Astrocyte (in vitro differentiated cells and primary cell): ENCODE results near the gene DCAF4. TPM values are rescaled to one million over a fixed set of nuclear protein-coding genes. Genes with fewer than 3 reads are reported as not detected.

Source experiments
- DNase-seq: peaks from one replicate; pipeline ENCODE4 v3.0.0-alpha.2; 2010; ENCODE audit warnings: low read depth
- FAIRE-seq: peaks from 2 replicates; lab custom pipeline; 2011; peaks lifted over from hg19 to GRCh38; lab: Jason Lieb, UNC
- H2AFZ ChIP-seq: 2 replicates; pipeline ENCODE4 v1.6.0; 2012; ENCODE audit warnings: low read depth, low read length, inconsistent platforms
- H3K27ac ChIP-seq: 2 replicates; pipeline ENCODE4 v1.5.1; 2011; ENCODE audit warnings: low read depth, low read length, inconsistent platforms
- H3K27me3 ChIP-seq: 2 replicates; pipeline ENCODE4 v1.6.0; 2011; ENCODE audit warnings: low read length, inconsistent platforms; ENCODE audit not compliant: insufficient read depth
- H3K36me3 ChIP-seq: 2 replicates; pipeline ENCODE4 v1.5.1; 2011; ENCODE audit warnings: low read length, inconsistent platforms; ENCODE audit not compliant: insufficient read depth
- H3K4me1 ChIP-seq: 2 replicates; pipeline ENCODE4 v1.5.1; 2011; ENCODE audit warnings: low read length, inconsistent platforms; ENCODE audit not compliant: insufficient read depth
- H3K4me2 ChIP-seq: 2 replicates; pipeline ENCODE4 v1.6.0; 2012; ENCODE audit warnings: low read length, inconsistent platforms
- H3K4me3 ChIP-seq: 2 replicates; pipeline ENCODE4 v1.5.1; 2011; ENCODE audit warnings: low read depth, mild to moderate bottlenecking, low read length, inconsistent platforms; ENCODE audit not compliant: insufficient read depth
- H3K79me2 ChIP-seq: 2 replicates; pipeline ENCODE4 v1.6.0; 2012; ENCODE audit warnings: mild to moderate bottlenecking, low read length, inconsistent platforms; ENCODE audit not compliant: insufficient read depth
- H3K9ac ChIP-seq: 2 replicates; pipeline ENCODE4 v1.6.0; 2012; ENCODE audit warnings: mild to moderate bottlenecking, low read length, inconsistent platforms
- H3K9me3 ChIP-seq: 2 replicates; pipeline ENCODE4 v1.5.1; 2012; ENCODE audit warnings: low read depth, mild to moderate bottlenecking, low read length, inconsistent platforms; ENCODE audit not compliant: insufficient read depth
- H4K20me1 ChIP-seq: 2 replicates; pipeline ENCODE4 v1.6.0; 2012; ENCODE audit warnings: low read length, inconsistent platforms; ENCODE audit not compliant: insufficient read depth
- H3K27ac Mint-ChIP-seq: one replicate; pipeline ENCODE4 v1.8.0; 2021; ENCODE audit warnings: mild to moderate bottlenecking, mixed read lengths; ENCODE audit not compliant: unreplicated experiment
- H3K27me3 Mint-ChIP-seq: one replicate; pipeline ENCODE4 v1.8.0; 2021; ENCODE audit warnings: low read depth, mixed read lengths; ENCODE audit not compliant: unreplicated experiment
- H3K36me3 Mint-ChIP-seq: one replicate; pipeline ENCODE4 v1.8.0; 2021; ENCODE audit warnings: low read depth, mixed read lengths; ENCODE audit not compliant: unreplicated experiment
- H3K4me1 Mint-ChIP-seq: one replicate; pipeline ENCODE4 v1.8.0; 2021; ENCODE audit warnings: low read depth, mixed read lengths; ENCODE audit not compliant: unreplicated experiment
- H3K4me3 Mint-ChIP-seq: one replicate; pipeline ENCODE4 v1.8.0; 2021; ENCODE audit warnings: mild to moderate bottlenecking, moderate library complexity, mixed read lengths; ENCODE audit not compliant: unreplicated experiment
- H3K9me3 Mint-ChIP-seq: one replicate; pipeline ENCODE4 v1.8.0; 2021; ENCODE audit warnings: mild to moderate bottlenecking, mixed read lengths; ENCODE audit not compliant: unreplicated experiment
- CTCF ChIP-seq: IDR thresholded peaks from 2 replicates; pipeline ENCODE4 v1.5.1; 2011; ENCODE audit warnings: low read depth, mild to moderate bottlenecking, inconsistent platforms, low read length, moderate library complexity; ENCODE audit not compliant: insufficient read depth
- EZH2 ChIP-seq: IDR thresholded peaks from 2 replicates; pipeline ENCODE4 v1.6.1; 2012; ENCODE audit warnings: mild to moderate bottlenecking, low read length, inconsistent platforms; ENCODE audit not compliant: insufficient read depth
- total RNA-seq: library from RNA; stranded (reverse); gene quantifications from 2 replicates; pipeline ENCODE4 v1.2.1, GENCODE V29; 2021

The DCAF4 gene
- total RNA-seq, 1 donor from 2014 or later: 33.5 TPM

GRCh38 chr14:72894623-72895378, 31.5 kb upstream of the DCAF4 start:
- Histone ChIP-seq H3K9ac (peak overlapping the region; percentile 83), H3K4me1 (peaks cover 16% of the 10 kb centered on the region), H3K27me3 (no peaks in the 10 kb centered on the region), H3K9me3 (no peaks in the 10 kb centered on the region), H4K20me1 (peaks cover 18% of the 10 kb centered on the region), H3K4me3 (peak overlapping the region; percentile 90), H3K27ac (no peak overlapping the region), H2AFZ (peak overlapping the region; percentile 78), H3K4me2 (peak overlapping the region; percentile 97), H3K79me2 (peaks cover 37% of the 10 kb centered on the region), H3K36me3 (no peaks in the 10 kb centered on the region)
- FAIRE-seq (no peak), DNase-seq (no peak)
- Mint-ChIP-seq H3K27ac (no peak overlapping the region), H3K9me3 (no peaks in the 10 kb centered on the region), H3K36me3 (no peaks in the 10 kb centered on the region), H3K27me3 (peaks cover 20% of the 10 kb centered on the region), H3K4me1 (peaks cover 14% of the 10 kb centered on the region), H3K4me3 (peak overlapping the region; percentile 95)
- no peak for TF ChIP-seq CTCF
- TF ChIP-seq EZH2: no peak

GRCh38 chr14:72898448-72898847, 27.8 kb upstream of the DCAF4 start:
- H3K27me3 ChIP-seq: no peaks in the 10 kb centered on the region
- TF ChIP-seq EZH2 (no peak), CTCF (no peak)
- H3K4me1 Mint-ChIP-seq: peaks cover 8% of the 10 kb centered on the region
- no peak overlapping the region for H3K27ac Mint-ChIP-seq
- no peaks in the 10 kb centered on the region for H3K9me3 ChIP-seq
- no peaks in the 10 kb centered on the region for H3K36me3 Mint-ChIP-seq
- H3K4me2 ChIP-seq: no peak overlapping the region
- H3K79me2 ChIP-seq: peaks cover under 1% of the 10 kb centered on the region
- peaks cover 22% of the 10 kb centered on the region for H3K27me3 Mint-ChIP-seq
- no peak overlapping the region for H2AFZ ChIP-seq
- H3K4me3 Mint-ChIP-seq: no peak overlapping the region
- H3K27ac ChIP-seq: no peak overlapping the region
- no peak for DNase-seq
- H3K9me3 Mint-ChIP-seq: peaks cover 4% of the 10 kb centered on the region
- no peaks in the 10 kb centered on the region for H3K36me3 ChIP-seq
- no peak overlapping the region for H3K4me3 ChIP-seq
- no peak for FAIRE-seq
- peaks cover 9% of the 10 kb centered on the region for H3K4me1 ChIP-seq
- no peak overlapping the region for H3K9ac ChIP-seq
- no peaks in the 10 kb centered on the region for H4K20me1 ChIP-seq

GRCh38 chr14:72901361-72901760, 24.9 kb upstream of the DCAF4 start:
- Histone ChIP-seq H3K4me2 (no peak overlapping the region), H3K9ac (no peak overlapping the region), H3K4me1 (peaks cover 18% of the 10 kb centered on the region), H4K20me1 (no peaks in the 10 kb centered on the region), H3K9me3 (no peaks in the 10 kb centered on the region), H3K27ac (no peak overlapping the region), H3K36me3 (no peaks in the 10 kb centered on the region), H3K79me2 (no peaks in the 10 kb centered on the region), H3K27me3 (no peaks in the 10 kb centered on the region), H3K4me3 (no peak overlapping the region), H2AFZ (no peak overlapping the region)
- H3K4me1 Mint-ChIP-seq: peaks cover 12% of the 10 kb centered on the region
- FAIRE-seq (no peak), DNase-seq (no peak)
- TF ChIP-seq CTCF (no peak), EZH2 (no peak)
- H3K27ac Mint-ChIP-seq: no peak overlapping the region
- no peak overlapping the region for H3K4me3 Mint-ChIP-seq
- peaks cover 18% of the 10 kb centered on the region for H3K27me3 Mint-ChIP-seq
- peaks cover 4% of the 10 kb centered on the region for H3K9me3 Mint-ChIP-seq
- no peaks in the 10 kb centered on the region for H3K36me3 Mint-ChIP-seq
